ENCODE data around the gene MDM4. TPM values are rescaled to one million over a fixed set of nuclear protein-coding genes. Genes with fewer than 3 reads are reported as not detected.

Gene MDM4
- total and polyA plus RNA-seq, 2 donors (not counting 1 experiment from before 2014, with no cell fraction given): 46.6 to 374 TPM

GRCh38 chr1:204562075-204562990 is 46.1 kb downstream of the MDM4 start:
- Histone ChIP-seq H3K4me2 (replicated peaks; ENCODE audit: low read depth, low read length, poor library complexity, severe bottlenecking) (no peak overlapping the region), H4K20me1 (ENCODE audit: control insufficient read depth, insufficient read depth, low read length, poor library complexity, severe bottlenecking) (peaks cover 54% of the 10 kb centered on the region), H3K9me3 (ENCODE audit: control extremely low read depth in 1 of 3, control insufficient read depth in 2 of 3, insufficient read depth in 1 of 3, low read length in 2 of 3) (no peaks in the 10 kb centered on the region), H3K4me1 (ENCODE audit: control insufficient read depth in 2 of 2, insufficient read depth in 2 of 2, low read length in 2 of 2) (peaks cover 31 to 48% of the 10 kb centered on the region in 2 donors), H3K4me3 (ENCODE audit: control extremely low read depth in 1 of 5, extremely low read depth in 1 of 5, insufficient read depth in 1 of 5, low read depth in 2 of 5, low read length in 4 of 5) (no peak overlapping the region), H3K36me3 (replicated peaks in 1 of 2; ENCODE audit: control extremely low read depth in 1 of 2, control insufficient read depth in 1 of 2, extremely low read depth in 1 of 2, insufficient read depth in 2 of 2, low read length in 1 of 2) (peaks cover 2 to 46% of the 10 kb centered on the region in 2 experiments), H3K79me2 (ENCODE audit: control insufficient read depth, insufficient read depth, low read length) (peaks cover 36% of the 10 kb centered on the region), H2AFZ (ENCODE audit: insufficient read depth, low read depth, low read length, poor library complexity, severe bottlenecking) (no peak overlapping the region), H3K9ac (ENCODE audit: low read length) (no peak overlapping the region), H3K27ac (ENCODE audit: low read length in 2 of 2) (no peak overlapping the region), H3K27me3 (replicated peaks in 1 of 4; ENCODE audit: control extremely low read depth in 1 of 4, control insufficient read depth in 3 of 4, insufficient read depth in 4 of 4, low read length in 3 of 4) (no peaks in the 10 kb centered on the region)
- TF ChIP-seq CTCF (IDR thresholded peaks at IDR 0.05) (no peak), EZH2 (IDR thresholded peaks at IDR 0.05; ENCODE audit: borderline replicate concordance, insufficient read depth, low read depth, low read length, poor library complexity, severe bottlenecking) (no peak)
- 96% methylated on average over 33 of the region's 37 CpGs for WGBS (ENCODE audit: insufficient coverage)
- no peaks in the 10 kb centered on the region for H3K27me3 Mint-ChIP-seq
- no peak overlapping the region for H3K4me3 Mint-ChIP-seq
- H3K27ac Mint-ChIP-seq: no peak overlapping the region
- CTCF ChIA-PET: interaction anchor here (0.7 to 9.7 kb wide), 2 partner anchors 17 to 244 kb away, joined by 4 to 221 read pairs; no protein-coding TSS in a partner anchor
- intact Hi-C loops (cut with micrococcal nuclease): loop anchor here (5.0 to 10.0 kb wide), 2 partner anchors 45 to 62 kb away; partner anchors contain the start of gene MDM4
- DNase-seq (no peak), ATAC-seq (ENCODE audit: low read depth) (no peak)
- H3K9me3 Mint-ChIP-seq (ENCODE audit: insufficient read depth): no peaks in the 10 kb centered on the region
- peaks cover 64% of the 10 kb centered on the region for H3K4me1 Mint-ChIP-seq
- POLR2A ChIA-PET: no interaction called here

- H3K27ac ChIP-seq (ENCODE audit: low read length in 2 of 2): peak overlapping the region in 1 of 2 donors; percentile 11
- H3K4me1 Mint-ChIP-seq: peaks cover 62% of the 10 kb centered on the region
- H3K9me3 ChIP-seq (ENCODE audit: control extremely low read depth in 1 of 3, control insufficient read depth in 2 of 3, insufficient read depth in 1 of 3, low read length in 2 of 3): no peaks in the 10 kb centered on the region
- no peak overlapping the region for H2AFZ ChIP-seq (ENCODE audit: insufficient read depth, low read depth, low read length, poor library complexity, severe bottlenecking)
- peak overlapping the region; percentile 10 for H3K4me2 ChIP-seq (replicated peaks; ENCODE audit: low read depth, low read length, poor library complexity, severe bottlenecking)
- peaks cover 2 to 55% of the 10 kb centered on the region in 2 experiments for H3K36me3 ChIP-seq (replicated peaks in 1 of 2; ENCODE audit: control extremely low read depth in 1 of 2, control insufficient read depth in 1 of 2, extremely low read depth in 1 of 2, insufficient read depth in 2 of 2, low read length in 1 of 2)
- intact Hi-C loops (cut with micrococcal nuclease): loop anchor here (5.0 to 10.0 kb wide), 2 partner anchors 46 to 61 kb away; partner anchors contain the start of gene MDM4
- WGBS (ENCODE audit: insufficient coverage): 100% methylated on average over 4 of the region's 4 CpGs
- peaks cover 34% of the 10 kb centered on the region for H3K79me2 ChIP-seq (ENCODE audit: control insufficient read depth, insufficient read depth, low read length)
- no peaks in the 10 kb centered on the region for H3K27me3 Mint-ChIP-seq
- no peak for ATAC-seq (ENCODE audit: low read depth)
- peaks cover 54% of the 10 kb centered on the region for H4K20me1 ChIP-seq (ENCODE audit: control insufficient read depth, insufficient read depth, low read length, poor library complexity, severe bottlenecking)
- H3K9me3 Mint-ChIP-seq (ENCODE audit: insufficient read depth): no peaks in the 10 kb centered on the region
- H3K9ac ChIP-seq (ENCODE audit: low read length): no peak overlapping the region
- ChIA-PET CTCF (interaction anchor here (0.6 to 9.7 kb wide), 5 partner anchors 48 to 243 kb away, joined by 3 to 221 read pairs (median 3); no protein-coding TSS in a partner anchor), POLR2A (no interaction called here)
- no peak for DNase-seq
- TF ChIP-seq CTCF (IDR thresholded peaks at IDR 0.05) (no peak), EZH2 (IDR thresholded peaks at IDR 0.05; ENCODE audit: borderline replicate concordance, insufficient read depth, low read depth, low read length, poor library complexity, severe bottlenecking) (no peak)
- no peak overlapping the region for H3K4me3 ChIP-seq (ENCODE audit: control extremely low read depth in 1 of 5, extremely low read depth in 1 of 5, insufficient read depth in 1 of 5, low read depth in 2 of 5, low read length in 4 of 5)
- H3K4me1 ChIP-seq (ENCODE audit: control insufficient read depth in 2 of 2, insufficient read depth in 2 of 2, low read length in 2 of 2): peaks cover 31 to 47% of the 10 kb centered on the region in 2 donors
- no peaks in the 10 kb centered on the region for H3K27me3 ChIP-seq (replicated peaks in 1 of 4; ENCODE audit: control extremely low read depth in 1 of 4, control insufficient read depth in 3 of 4, insufficient read depth in 4 of 4, low read length in 3 of 4)
- H3K27ac Mint-ChIP-seq: no peak overlapping the region
- no peak overlapping the region for H3K4me3 Mint-ChIP-seq
These were observed 47.1 kb downstream of the MDM4 start for GRCh38 chr1:204563307-204563706.
